Ovary (tissue), 9 donors: ENCODE measurements around the gene YKT6. TPM values are rescaled to one million over a fixed set of nuclear protein-coding genes. Genes with fewer than 3 reads are reported as not detected.

Source experiments
- DNase-seq, 5 donors: peaks; one replicate each; pipeline ENCODE4 v3.0.0-alpha.2; 2019 to 2020
- H3K27ac ChIP-seq, 2 donors: fragments of 200-600 bp; one replicate each; pipeline versions ENCODE4 v1.5.1 to v1.8.0; 2019 to 2022
- H3K27me3 ChIP-seq: fragments of 200-600 bp; one replicate; pipeline ENCODE4 v1.8.0; 2022
- H3K36me3 ChIP-seq: fragments of 200-600 bp; sonication (generic); one replicate; pipeline ENCODE4 v1.5.1; 2019
- H3K4me1 ChIP-seq: one replicate; pipeline ENCODE4 v1.8.1; 2013; ENCODE audit warnings: mild to moderate bottlenecking, moderate library complexity; ENCODE audit not compliant: insufficient read depth
- H3K4me3 ChIP-seq: fragments of 200-600 bp; sonication (generic); one replicate; pipeline ENCODE4 v1.5.1; 2017
- H3K9me3 ChIP-seq, 2 donors: fragments of 200-600 bp in 1 of 2; sonication (generic) in 1 of 2; one replicate each; pipeline versions ENCODE4 v1.5.1 to v1.8.1; 2013 to 2019; ENCODE audit warnings: mild to moderate bottlenecking in 1 of 2, moderate library complexity in 1 of 2
- CTCF ChIP-seq, 3 donors: fragments of 450-650 bp in 2 of 3; fragments of 200-600 bp in 1 of 3; IDR thresholded peaks; one replicate each; pipeline versions ENCODE4 v1.5.1 to v1.8.0; 2016 to 2022; ENCODE audit warnings: antibody characterized with exemption in 3 of 3, mild to moderate bottlenecking in 1 of 3
- EP300 ChIP-seq: sonication (generic); formaldehyde crosslinking; IDR thresholded peaks from one replicate; pipeline ENCODE4 v1.6.1; 2017; ENCODE audit warnings: antibody characterized with exemption
- POLR2A ChIP-seq: fragments of 450-650 bp; IDR thresholded peaks from one replicate; pipeline ENCODE4 v1.6.1; 2017; ENCODE audit warnings: antibody characterized with exemption, mild to moderate bottlenecking, moderate library complexity
- WGBS, 3 donors: extraction: QIAGEN DNeasy Blood & Tissue Kit in 1 of 3; methylation state at CpG; one replicate each; pipeline versions ENCODE4 v1.1.5 to v1.1.7; 2013 to 2017; 5-methylcytosine and 5-hydroxymethylcytosine counted together
- intact Hi-C, 4 donors: fragments of 100-400 bp; cut with DNase I; formaldehyde crosslinking; loops; one replicate each; pipeline versions ENCODE4 v1.11.0 to v1.15.1; 2022 to 2023
- polyA plus RNA-seq, 2 donors: library from polyadenylated mRNA; stranded (reverse); fragments of 200-250 nt in 1 of 2; fragments of 350-450 nt in 1 of 2; fragmentation: Illumina TruSeq in 1 of 2; extraction: RNeasy Lipid Tissue Mini Kit (QIAGEN cat#74804) in 1 of 2; gene quantifications; one replicate each; pipeline ENCODE4 v1.2.3, GENCODE V29; 2013 to 2014
- total RNA-seq, 7 donors: library from RNA; depleted of rRNA in 2 of 7; stranded (reverse); fragments of >200 nt in 2 of 7; fragmentation: NEBNext Ultra II Directional in 3 of 7; extraction: Animal tissue kit (Norgen Biotek cat#: 25700) in 3 of 7; gene quantifications; one replicate each; pipeline versions ENCODE4 v1.1.0 to v1.2.4, GENCODE V29; 2016 to 2023
- donor health status: DM: no; HTN: no; CAD: no; lungs with moderate emphysema.
- donor health status: DM: no; HTN: no; CAD: no.
- donor health status: Bipolar disorder and iron deficiency.
- donor health status: DM: yes; HTN: yes; CAD: no.
- donor health status: DM: no; HTN: no; CAD: no.
- donor health status: DM: yes; HTN: yes; CAD: no.

Gene YKT6
- total and polyA plus RNA-seq, 9 donors, result 22.2 to 68.0 (median 40.5) TPM

GRCh38 chr7:44258865-44259546 lies 58.2 kb downstream of the YKT6 start:
- Histone ChIP-seq H3K4me3 (no peak overlapping the region), H3K36me3 (no peaks in the 10 kb centered on the region), H3K27ac (no peak overlapping the region), H3K9me3 (no peaks in the 10 kb centered on the region), H3K4me1 (no peaks in the 10 kb centered on the region), H3K27me3 (no peaks in the 10 kb centered on the region)
- 91 to 93% (median 91%) methylated on average over 13 to 14 of the region's 14 CpGs for WGBS, 3 donors
- intact Hi-C loops, result no loop called here
- DNase-seq, result peak in 1 of 5 donors; percentile 42
- TF ChIP-seq CTCF (IDR thresholded peaks at IDR 0.05), result no peak
- TF ChIP-seq POLR2A, result no peak
- TF ChIP-seq EP300, result no peak

GRCh38 chr7:44259547-44260457 lies 59.0 kb downstream of the YKT6 start:
- H3K4me3 ChIP-seq, result no peak overlapping the region
- TF ChIP-seq EP300, result no peak
- TF ChIP-seq CTCF (IDR thresholded peaks at IDR 0.05), result no peak
- TF ChIP-seq POLR2A, result no peak
- no peaks in the 10 kb centered on the region for H3K4me1 ChIP-seq
- H3K36me3 ChIP-seq, result no peaks in the 10 kb centered on the region
- no peaks in the 10 kb centered on the region for H3K27me3 ChIP-seq
- H3K9me3 ChIP-seq, result no peaks in the 10 kb centered on the region
- peak; percentile 41 to 75 (median 69) for DNase-seq
- intact Hi-C loops, result no loop called here
- WGBS, 3 donors, result 42 to 48% (median 44%) methylated on average over 18 of the region's 18 CpGs
- H3K27ac ChIP-seq, result no peak overlapping the region

- H3K4me3 ChIP-seq, result no peak overlapping the region
- no peaks in the 10 kb centered on the region for H3K4me1 ChIP-seq
- WGBS, 3 donors, result 88 to 91% (median 90%) methylated on average over 5 of the region's 5 CpGs
- intact Hi-C loops, result no loop called here
- TF ChIP-seq CTCF (IDR thresholded peaks at IDR 0.05) (no peak), POLR2A (no peak), EP300 (no peak)
- no peaks in the 10 kb centered on the region for H3K27me3 ChIP-seq
- no peak for DNase-seq
- H3K27ac ChIP-seq, result no peak overlapping the region
- H3K9me3 ChIP-seq, result no peaks in the 10 kb centered on the region
- H3K36me3 ChIP-seq, result no peaks in the 10 kb centered on the region
Observed at GRCh38 chr7:44261240-44261639, 60.5 kb downstream of the YKT6 start.

- Histone ChIP-seq H3K36me3 (no peaks in the 10 kb centered on the region), H3K27me3 (no peaks in the 10 kb centered on the region), H3K4me1 (no peaks in the 10 kb centered on the region), H3K4me3 (no peak overlapping the region), H3K27ac (no peak overlapping the region), H3K9me3 (no peaks in the 10 kb centered on the region)
- no peak for DNase-seq
- TF ChIP-seq POLR2A, result no peak
- no peak for TF ChIP-seq EP300
- TF ChIP-seq CTCF (IDR thresholded peaks at IDR 0.05), result no peak
- intact Hi-C loops, result no loop called here
- 93 to 96% (median 95%) methylated on average over 9 of the region's 9 CpGs for WGBS, 3 donors
Observed at GRCh38 chr7:44262031-44262430, 61.3 kb downstream of the YKT6 start.
